Stomach (tissue), 9 donors: Measurements from ENCODE around the gene CFAP74. TPM values are rescaled to one million over a fixed set of nuclear protein-coding genes. Genes with fewer than 3 reads are reported as not detected.

Experiments
- DNase-seq, 2 donors: peaks; one replicate each; pipeline versions ENCODE4 v3.0.0 to v3.0.0-alpha.2; 2013 to 2019
- H3K27ac ChIP-seq, 5 donors: fragments of 200-600 bp in 4 of 5; sonication (generic) in 4 of 5; one replicate each; pipeline ENCODE4 v1.5.1; 2013 to 2019; ENCODE audit warnings: mild to moderate bottlenecking in 1 of 5, moderate library complexity in 1 of 5
- H3K27me3 ChIP-seq, 3 donors: fragments of 200-600 bp; sonication (generic); one replicate each; pipeline ENCODE4 v1.5.1; 2017 to 2019; ENCODE audit warnings: mixed run types in 1 of 3
- H3K36me3 ChIP-seq, 4 donors: fragments of 200-600 bp; sonication (generic); 1 replicate in 3 of 4; 2 replicates in 1 of 4; pipeline ENCODE4 v1.5.1; 2016 to 2019
- H3K4me1 ChIP-seq, 4 donors: fragments of 200-600 bp; sonication (generic); one replicate each; pipeline ENCODE4 v1.5.1; 2016 to 2019
- H3K4me3 ChIP-seq, 4 donors: fragments of 200-600 bp; sonication (generic) in 3 of 4; one replicate each; pipeline ENCODE4 v1.5.1; 2016 to 2019; ENCODE audit warnings: mild to moderate bottlenecking in 1 of 4
- H3K9me3 ChIP-seq, 4 donors: fragments of 200-600 bp; sonication (generic); one replicate each; pipeline ENCODE4 v1.5.1; 2016 to 2019
- EP300 ChIP-seq: sonication (generic); formaldehyde crosslinking; IDR thresholded peaks from one replicate; pipeline ENCODE4 v1.6.1; 2017; ENCODE audit warnings: antibody characterized with exemption
- POLR2A ChIP-seq, 4 donors: fragments of 450-650 bp; IDR thresholded peaks; one replicate each; pipeline ENCODE4 v1.6.1; 2016; ENCODE audit warnings: antibody characterized with exemption in 4 of 4, control low read depth in 2 of 4, mild to moderate bottlenecking in 1 of 4, moderate library complexity in 1 of 4
- POLR2AphosphoS5 ChIP-seq, 3 donors: sonication (generic); formaldehyde crosslinking; IDR thresholded peaks; one replicate each; pipeline ENCODE4 v1.6.1; 2016; ENCODE audit warnings: antibody characterized with exemption in 3 of 3
- WGBS, 5 donors: extraction: QIAGEN DNeasy Blood & Tissue Kit in 3 of 5; methylation state at CpG; one replicate each; pipeline versions ENCODE4 v1.1.5 to v1.1.7; 2013 to 2018; 5-methylcytosine and 5-hydroxymethylcytosine counted together
- intact Hi-C: fragments of 100-400 bp; cut with DNase I; formaldehyde crosslinking; loops from one replicate; pipeline ENCODE4 v1.15.1; 2023; ENCODE audit warnings: low total_unique reads
- polyA plus RNA-seq, 3 donors: library from polyadenylated mRNA; stranded (reverse); fragments of 200-250 nt; gene quantifications; one replicate each; pipeline ENCODE4 v1.2.3, GENCODE V29; 2013
- total RNA-seq, 5 donors: library from RNA; depleted of rRNA; stranded (reverse); fragments of >200 nt; gene quantifications; one replicate each; pipeline versions ENCODE4 v1.1.0 to v1.2.3, GENCODE V29; 2014 to 2016
- TF ChIP-seq, protein P1 (sequence below), 7 experiments: fragments of 450-650 bp in 4 of 7; fragments of 200-600 bp in 3 of 7; sonication (generic) in 3 of 7; IDR thresholded peaks; one replicate each; pipeline ENCODE4 v1.5.1; 2016 to 2019; ENCODE audit warnings: antibody characterized with exemption in 7 of 7, control low read depth in 2 of 7, mild to moderate bottlenecking in 1 of 7
- donor health status: healthy with polysubstance abuse.
- donor health status: Bipolar disorder and iron deficiency.
- donor health status: healthy.

CFAP74 gene
- total and polyA plus RNA-seq, 8 donors, result under 0.01 TPM; not detected in 7

DNA sequence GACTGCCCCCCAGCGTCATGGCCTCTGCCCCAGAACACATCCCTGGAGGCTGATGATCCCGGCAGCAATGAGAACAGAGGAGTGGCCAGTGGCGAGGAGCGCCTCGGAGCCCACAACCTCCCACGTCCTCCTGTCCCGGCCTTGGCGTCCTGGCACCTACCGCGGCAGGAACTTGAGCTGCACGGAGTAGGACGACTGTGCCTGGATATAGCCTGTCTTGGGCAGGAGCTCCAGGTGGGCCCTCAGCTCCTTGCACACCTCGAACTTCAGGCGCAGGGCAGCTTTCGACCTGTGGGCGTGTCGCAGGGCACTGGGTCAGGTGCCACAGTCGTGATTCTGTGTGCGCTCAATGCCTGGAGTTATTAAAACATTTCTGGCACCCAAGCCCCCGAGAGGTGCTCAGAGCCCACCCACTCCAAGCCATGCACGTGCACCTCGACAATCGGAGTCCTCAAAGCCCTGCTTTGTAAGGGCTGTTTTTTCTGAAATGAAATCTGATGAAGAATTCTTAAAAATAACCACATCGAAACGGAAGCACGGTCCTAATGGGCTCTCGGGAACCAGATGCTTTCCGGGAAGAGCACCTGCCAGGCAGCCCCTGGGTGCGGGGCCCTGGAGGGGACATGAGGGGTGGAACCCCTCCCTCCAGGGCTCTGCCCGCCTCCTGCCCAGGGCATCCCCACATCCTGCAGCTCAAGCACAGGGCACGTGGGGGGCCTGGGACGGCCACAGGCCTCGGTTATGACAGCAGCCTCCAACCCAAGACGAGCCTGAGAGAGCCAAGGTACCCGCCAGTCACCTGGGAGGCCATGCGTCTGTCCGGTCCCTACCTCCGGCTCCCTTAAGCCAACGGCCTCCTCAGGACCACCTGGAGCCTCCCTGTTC is 61.5 kb downstream of the CFAP74 start:
- intact Hi-C loops, result no loop called here
- no peak for TF ChIP-seq POLR2AphosphoS5 (IDR thresholded peaks at IDR 0.05)
- TF ChIP-seq POLR2A (IDR thresholded peaks at IDR 0.05), result no peak
- TF ChIP-seq, protein P1, sequence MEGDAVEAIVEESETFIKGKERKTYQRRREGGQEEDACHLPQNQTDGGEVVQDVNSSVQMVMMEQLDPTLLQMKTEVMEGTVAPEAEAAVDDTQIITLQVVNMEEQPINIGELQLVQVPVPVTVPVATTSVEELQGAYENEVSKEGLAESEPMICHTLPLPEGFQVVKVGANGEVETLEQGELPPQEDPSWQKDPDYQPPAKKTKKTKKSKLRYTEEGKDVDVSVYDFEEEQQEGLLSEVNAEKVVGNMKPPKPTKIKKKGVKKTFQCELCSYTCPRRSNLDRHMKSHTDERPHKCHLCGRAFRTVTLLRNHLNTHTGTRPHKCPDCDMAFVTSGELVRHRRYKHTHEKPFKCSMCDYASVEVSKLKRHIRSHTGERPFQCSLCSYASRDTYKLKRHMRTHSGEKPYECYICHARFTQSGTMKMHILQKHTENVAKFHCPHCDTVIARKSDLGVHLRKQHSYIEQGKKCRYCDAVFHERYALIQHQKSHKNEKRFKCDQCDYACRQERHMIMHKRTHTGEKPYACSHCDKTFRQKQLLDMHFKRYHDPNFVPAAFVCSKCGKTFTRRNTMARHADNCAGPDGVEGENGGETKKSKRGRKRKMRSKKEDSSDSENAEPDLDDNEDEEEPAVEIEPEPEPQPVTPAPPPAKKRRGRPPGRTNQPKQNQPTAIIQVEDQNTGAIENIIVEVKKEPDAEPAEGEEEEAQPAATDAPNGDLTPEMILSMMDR (IDR thresholded peaks at IDR 0.05), result no peak
- no peak for TF ChIP-seq EP300
- Histone ChIP-seq H3K9me3 (no peaks in the 10 kb centered on the region), H3K4me3 (no peak overlapping the region), H3K36me3 (no peaks in the 10 kb centered on the region), H3K4me1 (peaks cover 8 to 23% (median 20%) of the 10 kb centered on the region in 4 donors), H3K27ac (no peak overlapping the region), H3K27me3 (peaks cover 0 to 58% (median 12%) of the 10 kb centered on the region in 3 donors)
- 70 to 77% (median 74%) methylated on average over 34 to 39 of the region's 39 CpGs for WGBS, 5 donors
- DNase-seq, result peak in 1 of 2 donors; percentile 7

DNA sequence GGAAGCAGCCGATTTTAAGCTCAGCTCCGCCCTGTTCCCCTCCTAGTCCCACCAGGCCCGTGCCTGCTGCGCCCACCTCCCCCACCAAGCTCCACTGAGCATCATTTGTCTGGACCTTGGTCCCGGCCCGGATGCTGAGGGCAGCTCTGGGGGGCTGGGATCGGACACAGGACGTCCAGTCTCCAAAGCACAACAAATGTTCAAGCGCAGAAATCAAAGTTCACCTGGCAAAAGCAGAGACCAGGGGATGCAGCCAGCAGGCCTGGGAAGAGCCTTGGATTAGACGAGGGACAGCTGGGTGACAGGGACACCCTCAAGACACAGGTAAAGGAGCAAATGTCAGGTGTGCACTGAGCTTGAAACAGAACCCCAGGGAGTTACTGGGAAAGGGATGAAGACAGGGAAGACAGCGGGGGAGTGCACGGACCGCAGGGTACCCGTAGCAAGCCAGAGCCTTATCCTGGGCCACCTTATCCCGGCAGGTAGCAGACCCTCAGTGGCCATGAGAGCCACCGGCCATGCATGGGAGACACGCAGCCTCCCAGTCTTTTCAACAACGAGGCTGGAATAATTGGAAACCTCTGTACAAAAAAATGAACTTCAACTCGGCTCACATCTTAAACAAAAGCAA is 62.3 kb downstream of the CFAP74 start:
- Histone ChIP-seq H3K36me3 (no peaks in the 10 kb centered on the region), H3K27ac (no peak overlapping the region), H3K4me3 (no peak overlapping the region), H3K4me1 (peaks cover 8 to 15% (median 12%) of the 10 kb centered on the region in 4 donors), H3K27me3 (peaks cover 0 to 66% (median 12%) of the 10 kb centered on the region in 3 donors), H3K9me3 (no peaks in the 10 kb centered on the region)
- DNase-seq, result peak in 1 of 2 donors; percentile 1
- WGBS, 5 donors, result 65 to 71% (median 68%) methylated on average over 17 to 19 of the region's 19 CpGs
- TF ChIP-seq, protein P1 (IDR thresholded peaks at IDR 0.05), result no peak
- TF ChIP-seq EP300 (no peak), POLR2AphosphoS5 (IDR thresholded peaks at IDR 0.05) (no peak), POLR2A (IDR thresholded peaks at IDR 0.05) (no peak)
- intact Hi-C loops, result no loop called here

DNA sequence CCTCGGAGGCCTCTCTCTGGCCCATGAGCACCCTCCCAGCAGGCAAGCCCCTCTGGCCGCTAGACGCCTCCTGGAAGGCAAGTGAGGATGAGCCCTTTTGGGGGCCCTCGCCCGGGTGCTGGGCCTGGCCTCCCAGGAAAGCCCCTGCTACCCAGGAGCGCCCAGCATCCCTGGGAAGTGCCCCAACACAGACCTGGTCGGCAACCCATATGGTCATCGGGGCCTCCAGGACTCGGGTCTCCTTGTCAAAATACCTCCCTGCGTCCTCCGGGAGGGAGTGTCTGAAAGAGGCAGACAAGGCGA is 63.5 kb downstream of the CFAP74 start:
- DNase-seq, result no peak
- H3K36me3 ChIP-seq, result no peaks in the 10 kb centered on the region
- H3K4me1 ChIP-seq, result peaks cover 8 to 11% (median 9%) of the 10 kb centered on the region in 4 donors
- peaks cover 0 to 70% (median 12%) of the 10 kb centered on the region in 3 donors for H3K27me3 ChIP-seq
- no peaks in the 10 kb centered on the region for H3K9me3 ChIP-seq
- WGBS, 5 donors, result 84 to 92% (median 87%) methylated on average over 8 to 12 of the region's 12 CpGs
- no peak overlapping the region for H3K4me3 ChIP-seq
- intact Hi-C loops, result no loop called here
- H3K27ac ChIP-seq, result no peak overlapping the region
- no peak for TF ChIP-seq EP300
- TF ChIP-seq, protein P1 (IDR thresholded peaks at IDR 0.05), result no peak
- TF ChIP-seq POLR2A (IDR thresholded peaks at IDR 0.05), result no peak
- TF ChIP-seq POLR2AphosphoS5 (IDR thresholded peaks at IDR 0.05), result no peak

DNA sequence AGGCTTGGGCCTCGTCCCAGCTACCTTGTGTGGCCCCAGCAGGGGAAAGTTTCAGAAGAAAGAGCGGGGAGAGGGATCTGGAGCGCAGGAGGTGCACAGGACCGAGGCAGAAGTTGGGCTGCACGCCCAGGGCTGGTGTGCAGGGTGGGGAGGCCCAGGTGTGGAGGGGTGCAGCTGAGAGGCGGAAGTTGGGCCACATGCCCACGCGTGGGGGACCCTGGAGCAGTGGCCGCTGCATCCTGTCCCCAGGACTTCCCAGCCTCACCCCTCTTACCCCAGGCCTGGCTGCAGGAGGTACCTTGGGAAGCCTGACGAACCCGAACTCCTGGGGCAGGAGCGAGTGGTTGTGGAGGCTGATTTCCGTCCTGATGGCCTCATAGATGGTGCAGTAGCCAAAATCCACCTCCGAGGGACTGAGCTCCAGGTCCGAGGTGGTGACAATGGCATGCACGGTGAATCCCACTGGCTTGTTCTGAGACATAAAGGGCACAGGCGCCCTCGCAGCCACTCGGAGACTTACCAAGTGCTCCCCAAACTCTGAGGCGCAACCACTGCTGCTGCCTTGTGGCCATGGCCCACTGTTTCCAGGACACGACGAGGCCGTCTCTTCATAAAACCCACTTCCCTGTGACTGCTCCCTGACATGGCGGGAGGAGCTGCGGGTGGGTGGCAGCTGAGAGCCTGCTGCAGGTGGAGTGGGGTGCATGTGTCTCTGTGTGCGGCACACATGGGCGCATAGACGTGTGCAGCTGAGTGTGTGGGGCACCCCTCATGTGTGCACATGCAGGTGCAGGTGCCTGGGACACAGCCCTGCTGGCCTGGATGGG is 64.1 kb downstream of the CFAP74 start:
- peak in 1 of 2 donors; percentile 0 for DNase-seq
- TF ChIP-seq POLR2A (IDR thresholded peaks at IDR 0.05), result no peak
- no peak for TF ChIP-seq POLR2AphosphoS5 (IDR thresholded peaks at IDR 0.05)
- no peak for TF ChIP-seq EP300
- TF ChIP-seq, protein P1 (IDR thresholded peaks at IDR 0.05), result no peak
- Histone ChIP-seq H3K4me1 (peaks cover 8 to 10% (median 9%) of the 10 kb centered on the region in 4 donors), H3K27ac (no peak overlapping the region), H3K36me3 (no peaks in the 10 kb centered on the region), H3K27me3 (peaks cover 0 to 69% (median 12%) of the 10 kb centered on the region in 3 donors), H3K9me3 (no peaks in the 10 kb centered on the region), H3K4me3 (no peak overlapping the region)
- intact Hi-C loops, result no loop called here
- WGBS, 5 donors, result 84 to 91% (median 88%) methylated on average over 23 to 28 of the region's 28 CpGs
